ENCODE data around the gene REC114.

GRCh38 chr15:73568564-73569280 lies 125.8 kb downstream of the REC114 start:
- TF ChIP-seq REST (IDR thresholded peaks at IDR 0.05; ENCODE audit: insufficient read depth in 1 of 2, low read depth in 2 of 2, low read length in 2 of 2) (no peak), SIN3A (IDR thresholded peaks at IDR 0.05; ENCODE audit: borderline replicate concordance, insufficient read depth, low read length) (no peak), POLR2AphosphoS5 (IDR thresholded peaks at IDR 0.05; ENCODE audit: low read depth, low read length) (no peak), TAF1 (IDR thresholded peaks at IDR 0.05; ENCODE audit: borderline replicate concordance, insufficient read depth, low read length) (no peak)

All from PFSK-1 (cell line).